ENCODE data around the gene EIF4G2.
"Not testable (repeated sequence)": the region's sequence is repeated elsewhere in the genome, so short reads cannot be mapped to it uniquely, and the experiment has no call there.

The EIF4G2 gene

GRCh38 chr11:10808553-10809372 is at the start of gene EIF4G2:
Gene EIF4G2 (minus strand): TSS chr11:10808926.
- peak; percentile 94 for DNase-seq (ENCODE audit: low read depth, low spot score)

- DNase-seq (ENCODE audit: low read depth, low spot score) = peak; percentile 87
Observed at GRCh38 chr11:10857709-10858438, 49.1 kb upstream of the EIF4G2 start, which contains the start of gene ZBED5. Gene ZBED5 (minus strand): TSS chr11:10858053. CDS start chr11:10854945, 3,108 bp downstream.

- DNase-seq (ENCODE audit: low read depth, low spot score) = no peak
Observed at GRCh38 chr11:10857459-10857708, 48.7 kb upstream of the EIF4G2 start.

- DNase-seq (ENCODE audit: low read depth, low spot score) = no peak
Observed at GRCh38 chr11:10856689-10857458, 48.1 kb upstream of the EIF4G2 start.

- no peak for DNase-seq (ENCODE audit: low read depth, low spot score)
Observed at GRCh38 chr11:10855295-10855694, 46.6 kb upstream of the EIF4G2 start.

- DNase-seq (ENCODE audit: low read depth, low spot score) = no peak
Observed at GRCh38 chr11:10847960-10848860, 39.5 kb upstream of the EIF4G2 start.

GRCh38 chr11:10846660-10847059 is 37.9 kb upstream of the EIF4G2 start:
- no peak for DNase-seq (ENCODE audit: low read depth, low spot score)

- DNase-seq (ENCODE audit: low read depth, low spot score) = no peak
Observed at GRCh38 chr11:10845589-10845988, 36.9 kb upstream of the EIF4G2 start.

GRCh38 chr11:10844796-10845195 is 36.1 kb upstream of the EIF4G2 start:
- no peak for DNase-seq (ENCODE audit: low read depth, low spot score)

- DNase-seq (ENCODE audit: low read depth, low spot score) = no peak
Observed at GRCh38 chr11:10844356-10844755, 35.6 kb upstream of the EIF4G2 start.

GRCh38 chr11:10838881-10839280 is 30.2 kb upstream of the EIF4G2 start:
- DNase-seq (ENCODE audit: low read depth, low spot score) = no peak

- no peak for DNase-seq (ENCODE audit: low read depth, low spot score)
Observed at GRCh38 chr11:10838083-10838482, 29.4 kb upstream of the EIF4G2 start.

GRCh38 chr11:10836884-10837283 is 28.2 kb upstream of the EIF4G2 start:
- DNase-seq (ENCODE audit: low read depth, low spot score) = not testable (repeated sequence)

- DNase-seq (ENCODE audit: low read depth, low spot score) = no peak
Observed at GRCh38 chr11:10829139-10829538, 20.4 kb upstream of the EIF4G2 start.

GRCh38 chr11:10828402-10828801 is 19.7 kb upstream of the EIF4G2 start:
- DNase-seq (ENCODE audit: low read depth, low spot score) = no peak

GRCh38 chr11:10824888-10825287 is 16.2 kb upstream of the EIF4G2 start:
- no peak for DNase-seq (ENCODE audit: low read depth, low spot score)

GRCh38 chr11:10823152-10823579 is 14.4 kb upstream of the EIF4G2 start:
- no peak for DNase-seq (ENCODE audit: low read depth, low spot score)

GRCh38 chr11:10822491-10822890 is 13.8 kb upstream of the EIF4G2 start:
- DNase-seq (ENCODE audit: low read depth, low spot score) = not testable (repeated sequence)

- DNase-seq (ENCODE audit: low read depth, low spot score) = no peak
Observed at GRCh38 chr11:10818594-10818993, 9.9 kb upstream of the EIF4G2 start.

- DNase-seq (ENCODE audit: low read depth, low spot score) = no peak
Observed at GRCh38 chr11:10813945-10814344, 5.2 kb upstream of the EIF4G2 start.
